ENCODE results near the gene SBNO1.
"Not testable (repeated sequence)": the region's sequence is repeated elsewhere in the genome, so short reads cannot be mapped to it uniquely, and the experiment has no call there.

The SBNO1 gene

GRCh38 chr12:123364532-123365024 lies at the start of gene SBNO1:
TSS of gene SBNO1 (minus strand) at chr12:123364847. CDS start at chr12:123350441, 14,406 bp downstream.
- DNase-seq (ENCODE audit: low read depth in 2 of 3, low spot score in 1 of 3): peak; percentile 77 to 89 (median 80)

GRCh38 chr12:123410041-123410412 lies 45.4 kb upstream of the SBNO1 start:
- DNase-seq (ENCODE audit: low read depth in 2 of 3, low spot score in 1 of 3): no peak

GRCh38 chr12:123409284-123410040 lies 44.8 kb upstream of the SBNO1 start:
- DNase-seq (ENCODE audit: low read depth in 2 of 3, low spot score in 1 of 3): not testable (repeated sequence)

GRCh38 chr12:123408619-123409018 lies 44.0 kb upstream of the SBNO1 start:
- DNase-seq (ENCODE audit: low read depth in 2 of 3, low spot score in 1 of 3): not testable (repeated sequence)

- not testable (repeated sequence) for DNase-seq (ENCODE audit: low read depth in 2 of 3, low spot score in 1 of 3)
These were observed 43.3 kb upstream of the SBNO1 start for GRCh38 chr12:123407934-123408333.

GRCh38 chr12:123407269-123407668 lies 42.6 kb upstream of the SBNO1 start:
- DNase-seq (ENCODE audit: low read depth in 2 of 3, low spot score in 1 of 3): not testable (repeated sequence)

GRCh38 chr12:123404581-123404980 lies 39.9 kb upstream of the SBNO1 start:
- DNase-seq (ENCODE audit: low read depth in 2 of 3, low spot score in 1 of 3): no peak

GRCh38 chr12:123401753-123402683 lies 37.4 kb upstream of the SBNO1 start:
- DNase-seq (ENCODE audit: low read depth in 2 of 3, low spot score in 1 of 3): no peak

GRCh38 chr12:123399255-123399617 lies 34.6 kb upstream of the SBNO1 start:
- DNase-seq (ENCODE audit: low read depth in 2 of 3, low spot score in 1 of 3): no peak

GRCh38 chr12:123398550-123399254 lies 34.1 kb upstream of the SBNO1 start:
- DNase-seq (ENCODE audit: low read depth in 2 of 3, low spot score in 1 of 3): no peak

GRCh38 chr12:123398177-123398549 lies 33.5 kb upstream of the SBNO1 start:
- no peak for DNase-seq (ENCODE audit: low read depth in 2 of 3, low spot score in 1 of 3)

GRCh38 chr12:123397400-123397799 lies 32.8 kb upstream of the SBNO1 start:
- no peak for DNase-seq (ENCODE audit: low read depth in 2 of 3, low spot score in 1 of 3)

- no peak for DNase-seq (ENCODE audit: low read depth in 2 of 3, low spot score in 1 of 3)
These were observed 32.3 kb upstream of the SBNO1 start for GRCh38 chr12:123396954-123397353.

GRCh38 chr12:123396543-123396942 lies 31.9 kb upstream of the SBNO1 start:
- no peak for DNase-seq (ENCODE audit: low read depth in 2 of 3, low spot score in 1 of 3)

- no peak for DNase-seq (ENCODE audit: low read depth in 2 of 3, low spot score in 1 of 3)
These were observed 30.6 kb upstream of the SBNO1 start for GRCh38 chr12:123395236-123395635.

- no peak for DNase-seq (ENCODE audit: low read depth in 2 of 3, low spot score in 1 of 3)
These were observed 29.1 kb upstream of the SBNO1 start for GRCh38 chr12:123393747-123394146.

GRCh38 chr12:123391546-123392343 lies 27.1 kb upstream of the SBNO1 start:
- DNase-seq (ENCODE audit: low read depth in 2 of 3, low spot score in 1 of 3): no peak

- DNase-seq (ENCODE audit: low read depth in 2 of 3, low spot score in 1 of 3): no peak
These were observed 26.1 kb upstream of the SBNO1 start for GRCh38 chr12:123390498-123391426.

GRCh38 chr12:123389560-123390351 lies 25.1 kb upstream of the SBNO1 start:
- peak in 1 of 3 donors; percentile 29 for DNase-seq (ENCODE audit: low read depth in 2 of 3, low spot score in 1 of 3)

Data from stimulated activated CD4-positive, alpha-beta T cell treated with anti-CD3 and anti-CD28 coated beads, Interleukin-12 subunit alpha, Interleukin-12 subunit beta, amount 100 ng/mL, for 48 hours (primary cell).